OCI-LY7 (cell line): ENCODE data around the gene ASB14. TPM values are rescaled to one million over a fixed set of nuclear protein-coding genes. Genes with fewer than 3 reads are reported as not detected.

Source experiments
- BruUV-seq: library from RNA; stranded (reverse); fragments of 400-500 nt; replicated peaks from 2 replicates; lab custom pipeline; 2021; lab: Mats Ljungman, UMichigan
- CTCF ChIA-PET: fragments of 300-600 bp; sonication (Branson Sonifier 250); formaldehyde crosslinking; loops from one replicate; lab custom pipeline; 2022; ENCODE audit warnings: antibody characterized with exemption; ENCODE audit not compliant: unreplicated experiment; lab: Charles Lee
- POLR2A ChIA-PET: fragments of 300-600 bp; sonication (Branson Sonifier 250); formaldehyde crosslinking; loops from one replicate; lab custom pipeline; 2022; ENCODE audit warnings: antibody characterized with exemption; lab: Charles Lee
- DNase-seq: peaks from one replicate; pipeline ENCODE4 v3.0.0-alpha.2; 2015; ENCODE audit warnings: low spot score
- H2AFZ ChIP-seq: fragments of 200-600 bp; sonication (generic), shearing (Covaris generic); 2 replicates; pipeline ENCODE4 v1.6.1; 2014; ENCODE audit warnings: mild to moderate bottlenecking, antibody characterized with exemption, low read length, moderate library complexity
- H3K27ac ChIP-seq: fragments of 200-600 bp; sonication (generic); 2 replicates; pipeline ENCODE4 v1.5.1; 2014; ENCODE audit warnings: mixed run types, low read depth, mild to moderate bottlenecking, moderate library complexity, low read length, inconsistent platforms; ENCODE audit not compliant: poor library complexity, severe bottlenecking
- H3K36me3 ChIP-seq: fragments of 200-600 bp; sonication (generic); 2 replicates; pipeline ENCODE4 v1.6.1; 2014; ENCODE audit warnings: mild to moderate bottlenecking, antibody characterized with exemption, low read length, moderate library complexity, mixed read lengths; ENCODE audit not compliant: insufficient read depth
- H3K4me1 ChIP-seq: fragments of 200-600 bp; sonication (generic); 2 replicates; pipeline ENCODE4 v1.5.1; 2014; ENCODE audit warnings: mild to moderate bottlenecking, low read length; ENCODE audit not compliant: insufficient read depth, poor library complexity, severe bottlenecking
- H3K4me2 ChIP-seq: fragments of 200-600 bp; sonication (generic); 2 replicates; pipeline ENCODE4 v1.6.1; 2014; ENCODE audit warnings: mild to moderate bottlenecking, low read length
- H3K4me3 ChIP-seq: fragments of 200-600 bp; sonication (generic); 2 replicates; pipeline ENCODE4 v1.5.1; 2014; ENCODE audit warnings: mild to moderate bottlenecking, low read depth, low read length; ENCODE audit not compliant: poor library complexity, severe bottlenecking
- H3K79me2 ChIP-seq: fragments of 200-600 bp; sonication (generic); 2 replicates; pipeline ENCODE4 v1.6.1; 2016; ENCODE audit warnings: low read depth, mild to moderate bottlenecking, low read length, moderate library complexity, mixed read lengths; ENCODE audit not compliant: insufficient read depth
- H3K9me2 ChIP-seq: fragments of 200-600 bp; sonication (generic); 2 replicates; pipeline ENCODE4 v1.6.1; 2016; ENCODE audit warnings: mild to moderate bottlenecking, low read length, mixed read lengths; ENCODE audit not compliant: insufficient read depth
- H3K9me3 ChIP-seq: fragments of 200-600 bp; sonication (generic); 2 replicates; pipeline ENCODE4 v1.6.1; 2014; ENCODE audit warnings: mild to moderate bottlenecking, mixed run types, low read length, mixed read lengths
- H4K20me1 ChIP-seq: fragments of 200-600 bp; sonication (generic); 2 replicates; pipeline ENCODE4 v1.6.1; 2014; ENCODE audit warnings: mild to moderate bottlenecking, antibody characterized with exemption, low read length, moderate library complexity, mixed read lengths; ENCODE audit not compliant: insufficient read depth
- EZH2phosphoT487 ChIP-seq: fragments of 200-600 bp; sonication (generic); IDR thresholded peaks from 2 replicates; pipeline ENCODE4 v1.6.1; 2018; ENCODE audit warnings: low read depth, borderline replicate concordance, mild to moderate bottlenecking, mixed run types, antibody characterized with exemption, low read length, moderate library complexity, mixed read lengths
- intact Hi-C: fragments of 100-400 bp; cut with micrococcal nuclease; formaldehyde crosslinking; loops from one replicate; pipeline ENCODE4 v1.10.0; 2022; ENCODE audit not compliant: unreplicated experiment
- total RNA-seq, 2 experiments: library from RNA; depleted of rRNA in 1 of 2; stranded (reverse); fragments of >200 nt in 1 of 2; shearing (Covaris generic) in 1 of 2; gene quantifications; 2 replicates each; pipeline ENCODE4 v1.2.3, GENCODE V29; 2014 to 2022
- TF ChIP-seq, protein P1 (sequence below): fragments of 200-600 bp; sonication (generic); conservative IDR thresholded peaks from 2 replicates; pipeline ENCODE4 v1.5.1; 2014; ENCODE audit warnings: mild to moderate bottlenecking, antibody characterized with exemption, low read length, moderate library complexity, mixed read lengths

ASB14 gene
- total RNA-seq, 2 experiments from 2014 or later, result 0.06 TPM; not detected in 1

GRCh38 chr3:57227930-57228751, 64.3 kb downstream of the ASB14 start:
- Histone ChIP-seq H3K9me3 (no peaks in the 10 kb centered on the region), H3K27ac (peak overlapping the region; percentile 44), H2AFZ (peak overlapping the region; percentile 73), H3K9me2 (no peaks in the 10 kb centered on the region), H3K4me3 (peak overlapping the region; percentile 90), H4K20me1 (no peaks in the 10 kb centered on the region), H3K79me2 (peaks cover 45% of the 10 kb centered on the region), H3K4me1 (peaks cover 36% of the 10 kb centered on the region), H3K36me3 (peaks cover 5% of the 10 kb centered on the region; the same call in 1 of the 2 replicates), H3K4me2 (peak overlapping the region; percentile 82)
- ChIA-PET POLR2A (interaction anchor here (0.5 to 3.0 kb wide), 6 partner anchors 9 to 547 kb away, joined by 3 to 12 read pairs (median 4); no protein-coding TSS in a partner anchor), CTCF (interaction anchor here (0.6 kb wide), 1 partner anchor 25 kb away, joined by 5 read pairs; no protein-coding TSS in a partner anchor)
- no TSS peak for BruUV-seq
- intact Hi-C loops, result loop anchor here (1.0 to 10.0 kb wide), 3 partner anchors 58 to 369 kb away; partner anchors contain the start of gene ARF4
- DNase-seq, result peak; percentile 80
- TF ChIP-seq, protein P1, sequence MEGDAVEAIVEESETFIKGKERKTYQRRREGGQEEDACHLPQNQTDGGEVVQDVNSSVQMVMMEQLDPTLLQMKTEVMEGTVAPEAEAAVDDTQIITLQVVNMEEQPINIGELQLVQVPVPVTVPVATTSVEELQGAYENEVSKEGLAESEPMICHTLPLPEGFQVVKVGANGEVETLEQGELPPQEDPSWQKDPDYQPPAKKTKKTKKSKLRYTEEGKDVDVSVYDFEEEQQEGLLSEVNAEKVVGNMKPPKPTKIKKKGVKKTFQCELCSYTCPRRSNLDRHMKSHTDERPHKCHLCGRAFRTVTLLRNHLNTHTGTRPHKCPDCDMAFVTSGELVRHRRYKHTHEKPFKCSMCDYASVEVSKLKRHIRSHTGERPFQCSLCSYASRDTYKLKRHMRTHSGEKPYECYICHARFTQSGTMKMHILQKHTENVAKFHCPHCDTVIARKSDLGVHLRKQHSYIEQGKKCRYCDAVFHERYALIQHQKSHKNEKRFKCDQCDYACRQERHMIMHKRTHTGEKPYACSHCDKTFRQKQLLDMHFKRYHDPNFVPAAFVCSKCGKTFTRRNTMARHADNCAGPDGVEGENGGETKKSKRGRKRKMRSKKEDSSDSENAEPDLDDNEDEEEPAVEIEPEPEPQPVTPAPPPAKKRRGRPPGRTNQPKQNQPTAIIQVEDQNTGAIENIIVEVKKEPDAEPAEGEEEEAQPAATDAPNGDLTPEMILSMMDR, result no peak
- TF ChIP-seq EZH2phosphoT487, result no peak

DNA sequence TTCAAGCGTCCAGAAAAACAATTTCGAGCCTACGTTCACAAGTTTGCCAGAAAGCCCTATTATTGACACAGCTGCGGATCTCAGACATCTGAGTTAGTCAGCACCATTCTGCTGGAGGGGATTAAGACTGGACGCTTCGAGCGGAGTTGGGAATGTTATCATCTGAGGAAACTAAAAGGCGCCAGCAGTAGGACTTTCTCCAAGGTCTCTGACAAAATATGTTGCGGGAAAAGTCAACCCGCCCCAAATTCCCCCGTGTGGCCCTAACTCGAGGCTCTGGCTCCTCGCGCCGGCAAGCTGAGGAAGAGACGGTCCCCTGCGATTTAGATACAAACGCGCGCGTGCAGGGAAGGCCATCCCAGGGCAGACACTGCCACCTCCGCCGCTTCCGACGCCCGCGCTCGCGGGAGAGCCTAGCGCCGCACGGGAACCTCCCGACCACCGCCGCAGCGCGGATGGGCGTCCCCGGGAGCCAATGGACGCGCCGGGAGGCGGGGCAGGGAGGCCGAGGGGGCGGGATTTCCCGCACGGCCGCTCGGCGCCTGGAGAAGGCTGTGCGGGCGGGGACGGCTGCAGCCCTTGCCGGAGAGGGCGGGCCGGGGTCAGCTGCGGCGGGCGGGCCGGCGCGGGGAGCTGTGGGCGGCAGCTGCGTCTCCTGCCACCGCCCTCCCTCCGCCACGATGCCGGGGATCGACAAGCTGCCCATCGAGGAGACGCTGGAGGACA, 65.1 kb downstream of the ASB14 start, which contains the start of gene APPL1:
Gene APPL1 (plus strand): TSS at position 526 of the 726 bp plus-strand sequence. CDS start 155 bp downstream, at position 681.
- TF ChIP-seq, protein P1, result no peak
- TF ChIP-seq EZH2phosphoT487, result no peak
- Histone ChIP-seq H3K4me1 (peaks cover 36% of the 10 kb centered on the region), H3K4me2 (peak within 1 kb of the TSS; percentile 84), H3K27ac (peak within 1 kb of the TSS; percentile 44), H3K9me3 (no peaks in the 10 kb centered on the region), H3K4me3 (peak within 1 kb of the TSS; percentile 90), H3K36me3 (peaks cover 3% of the 10 kb centered on the region; the same call in 1 of the 2 replicates), H4K20me1 (no peaks in the 10 kb centered on the region), H3K79me2 (peaks cover 40% of the 10 kb centered on the region), H3K9me2 (no peaks in the 10 kb centered on the region), H2AFZ (peak within 1 kb of the TSS; percentile 95)
- DNase-seq, result peak; percentile 95
- intact Hi-C loops, result loop anchor here (1.0 to 10.0 kb wide), 2 partner anchors 57 to 213 kb away; no protein-coding TSS in a partner anchor
- TSS peak; percentile 81 for BruUV-seq
- POLR2A ChIA-PET, result interaction anchor here (1.5 to 3.0 kb wide), 2 partner anchors 10 to 48 kb away, joined by 5 to 12 read pairs; no protein-coding TSS in a partner anchor
- CTCF ChIA-PET, result interaction anchor here (0.6 kb wide), 2 partner anchors 26 to 413 kb away, joined by 3 to 5 read pairs; no protein-coding TSS in a partner anchor
